ENCODE results near the gene RAB26.

The RAB26 gene

DNA sequence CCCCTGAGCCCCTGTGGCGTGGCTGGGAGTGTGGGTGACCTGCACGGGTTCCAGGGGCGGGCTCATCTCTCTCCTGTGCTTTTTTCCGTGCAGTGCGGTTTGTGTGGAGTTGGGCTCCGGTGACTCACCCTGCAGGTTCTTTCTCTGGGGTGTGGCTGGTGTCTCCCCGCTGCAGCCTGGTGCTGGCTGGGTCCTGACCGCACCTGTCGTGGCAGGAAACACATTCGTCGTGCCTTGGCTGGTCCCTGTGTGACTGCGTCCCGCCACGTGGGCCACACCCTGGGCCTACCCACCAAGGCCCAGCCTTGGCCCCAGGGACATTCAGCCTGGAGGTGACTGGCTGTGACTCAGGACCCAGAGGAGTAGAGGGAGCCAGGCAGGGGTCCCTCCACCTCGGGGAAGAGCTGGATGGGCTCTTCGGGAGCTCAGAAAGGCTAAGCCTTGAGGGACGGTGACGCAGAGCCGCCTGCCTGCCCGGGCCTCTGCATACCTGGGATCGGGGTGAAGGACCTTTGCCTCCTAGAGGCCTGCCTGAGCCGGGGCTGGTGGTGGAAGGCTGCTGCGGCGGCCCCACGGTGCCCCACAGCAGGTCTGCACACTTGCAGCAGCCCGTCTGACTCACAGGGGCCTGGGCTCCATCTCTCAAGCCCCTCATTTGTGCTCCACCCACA, 14.9 kb downstream of the RAB26 start:
- DNase-seq = peak; percentile 37

- DNase-seq = no peak
Measured at GRCh38 chr16:2165861-2166260, 17.4 kb downstream of the RAB26 start.

DNA sequence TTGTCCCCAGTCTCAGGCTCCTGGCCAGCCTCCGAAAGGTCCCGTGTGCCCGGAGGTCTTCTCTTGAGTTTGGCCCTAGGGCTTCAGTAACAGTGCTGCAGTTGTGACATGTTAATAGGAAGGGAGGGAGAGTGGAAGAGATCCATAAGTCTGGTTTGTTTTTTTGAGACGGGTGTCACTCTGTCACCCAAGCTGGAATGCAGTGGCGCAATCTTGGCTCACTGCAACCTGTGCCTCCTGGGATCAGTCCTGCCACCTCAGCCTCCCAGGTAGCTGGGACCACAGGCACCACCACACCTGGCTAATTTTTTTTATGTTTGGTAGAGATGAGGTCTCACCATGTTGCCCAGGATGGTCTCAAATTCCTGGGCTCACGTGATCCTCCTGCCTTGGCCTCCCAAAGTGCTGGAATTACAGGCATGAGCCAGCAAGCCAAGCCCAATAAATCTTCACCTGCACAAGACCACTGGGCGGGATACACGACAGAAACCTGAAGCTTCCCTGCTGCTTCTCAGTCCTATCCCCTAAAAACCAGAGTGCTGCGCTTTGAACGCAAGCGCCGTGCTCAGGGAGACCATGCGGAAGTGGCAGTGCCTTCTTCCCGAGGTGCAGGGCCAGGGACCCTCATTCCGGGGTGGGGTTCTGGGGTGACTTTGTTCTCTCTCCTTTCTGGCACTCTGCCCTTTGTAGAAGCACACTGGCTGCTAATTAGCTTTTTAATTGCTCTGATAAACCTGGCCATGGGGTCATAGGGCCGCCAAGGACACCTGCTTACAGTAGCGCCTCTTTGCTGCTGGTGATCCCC, 18.0 kb downstream of the RAB26 start:
- no peak for DNase-seq

GRCh38 chr16:2167068-2167638, 18.7 kb downstream of the RAB26 start:
- no peak for DNase-seq

DNA sequence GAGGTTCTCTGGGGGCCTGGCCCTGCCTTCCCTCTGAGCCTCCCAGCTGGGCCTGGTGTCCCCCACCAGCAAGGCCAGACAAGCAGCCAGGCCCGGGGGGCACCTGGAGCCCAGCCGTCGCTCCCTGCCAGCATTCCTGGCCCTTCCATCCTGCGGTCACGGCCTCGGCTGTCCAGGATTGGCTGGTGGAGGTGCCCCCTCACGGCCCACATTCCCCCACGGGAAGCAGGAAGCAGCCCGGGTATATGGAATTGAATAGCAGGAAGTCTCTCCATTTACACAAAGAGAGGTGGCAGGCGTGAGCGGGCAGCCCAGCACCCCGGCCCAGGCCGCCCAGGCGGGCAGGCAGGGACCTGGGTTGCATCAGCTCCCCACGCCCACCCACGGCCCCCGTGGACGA, 21.7 kb downstream of the RAB26 start:
- DNase-seq = no peak

- DNase-seq = no peak
Measured at GRCh38 chr16:2170587-2171435, 22.4 kb downstream of the RAB26 start.

- DNase-seq = no peak
Measured at GRCh38 chr16:2171601-2172178, 23.3 kb downstream of the RAB26 start.

- no peak for DNase-seq
Measured at GRCh38 chr16:2172688-2173335, 24.4 kb downstream of the RAB26 start.

GRCh38 chr16:2173366-2173765, 24.9 kb downstream of the RAB26 start:
- DNase-seq = no peak

DNA sequence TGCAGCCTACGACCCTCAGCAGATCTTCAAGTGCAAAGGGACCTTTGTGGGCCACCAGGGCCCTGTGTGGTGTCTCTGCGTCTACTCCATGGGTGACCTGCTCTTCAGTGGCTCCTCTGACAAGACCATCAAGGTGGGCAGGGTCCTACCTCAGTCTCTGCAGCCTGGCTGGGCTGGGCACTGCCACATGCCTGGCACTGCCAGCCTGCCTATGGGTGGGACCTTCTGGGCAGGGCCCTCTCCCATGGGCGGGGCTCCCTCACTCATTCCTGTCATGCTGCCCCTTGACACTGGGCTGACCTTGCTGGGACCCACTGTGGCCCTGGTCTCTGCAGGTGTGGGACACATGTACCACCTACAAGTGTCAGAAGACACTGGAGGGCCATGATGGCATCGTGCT, 25.5 kb downstream of the RAB26 start:
- DNase-seq = no peak

DNA sequence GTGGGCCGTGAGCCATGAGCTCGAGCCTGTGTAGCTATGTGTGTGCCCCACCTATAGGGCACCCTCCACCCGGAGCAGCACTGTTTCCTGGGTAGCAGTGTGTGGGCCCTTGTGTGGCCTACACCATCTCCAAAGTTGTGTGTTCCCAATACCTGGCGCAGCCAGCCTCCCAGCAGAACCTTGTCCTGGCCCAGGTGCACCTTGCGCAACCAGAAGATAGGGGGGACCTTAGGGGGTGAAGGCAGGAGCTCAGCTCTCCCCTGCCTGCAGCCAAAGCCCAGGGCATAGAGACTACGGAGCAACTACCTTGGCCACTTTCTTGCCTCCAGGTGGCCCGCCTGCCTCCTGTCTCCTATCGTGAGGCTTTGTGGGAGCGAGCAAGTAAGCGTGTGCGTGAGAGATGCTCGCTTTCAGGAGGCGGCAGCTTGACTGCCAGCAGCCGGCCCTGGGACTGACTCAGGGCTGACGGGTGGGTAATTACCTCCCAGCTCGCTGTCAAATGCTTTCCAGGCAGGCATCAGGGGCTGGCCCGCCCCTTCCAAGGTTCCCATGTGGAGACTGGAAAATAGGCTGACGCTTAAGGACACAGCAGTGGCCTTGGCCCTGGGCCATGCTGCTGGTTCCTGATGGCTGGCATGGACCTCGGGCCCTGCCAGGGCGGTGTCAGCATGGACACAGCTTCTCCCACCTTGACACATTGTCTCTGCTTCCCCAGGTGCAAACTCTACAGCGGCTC, 26.1 kb downstream of the RAB26 start:
- no peak for DNase-seq

DNA sequence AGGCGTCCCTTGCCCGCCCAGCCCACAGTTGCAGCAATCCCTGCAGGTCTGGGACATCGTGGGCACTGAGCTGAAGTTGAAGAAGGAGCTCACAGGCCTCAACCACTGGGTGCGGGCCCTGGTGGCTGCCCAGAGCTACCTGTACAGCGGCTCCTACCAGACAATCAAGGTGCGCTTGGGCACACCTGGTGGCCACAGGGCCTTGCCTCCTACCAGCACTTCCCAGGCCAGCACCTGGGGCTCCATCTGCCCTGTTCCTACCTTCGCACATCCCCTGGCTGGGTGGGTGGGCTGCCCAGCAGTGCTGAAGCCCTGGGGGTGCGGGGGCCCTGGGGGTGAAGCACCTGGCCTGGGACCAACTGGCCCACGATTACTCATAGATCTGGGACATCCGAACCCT, 27.0 kb downstream of the RAB26 start:
- DNase-seq = no peak

DNA sequence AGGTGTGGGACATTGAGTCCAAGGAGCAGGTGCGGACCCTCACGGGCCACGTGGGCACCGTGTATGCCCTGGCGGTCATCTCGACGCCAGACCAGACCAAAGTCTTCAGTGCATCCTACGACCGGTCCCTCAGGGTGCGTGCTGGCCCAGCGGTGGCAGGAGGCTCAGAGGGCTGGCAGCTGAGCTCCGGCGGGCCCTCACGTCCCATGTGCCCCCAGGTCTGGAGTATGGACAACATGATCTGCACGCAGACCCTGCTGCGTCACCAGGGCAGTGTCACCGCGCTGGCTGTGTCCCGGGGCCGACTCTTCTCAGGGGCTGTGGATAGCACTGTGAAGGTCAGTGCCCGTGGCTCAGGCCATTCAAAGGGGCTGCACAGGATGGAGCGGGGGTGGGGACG, 27.6 kb downstream of the RAB26 start:
- no peak for DNase-seq

GRCh38 chr16:2177101-2177500, 28.7 kb downstream of the RAB26 start:
- no peak for DNase-seq

DNA sequence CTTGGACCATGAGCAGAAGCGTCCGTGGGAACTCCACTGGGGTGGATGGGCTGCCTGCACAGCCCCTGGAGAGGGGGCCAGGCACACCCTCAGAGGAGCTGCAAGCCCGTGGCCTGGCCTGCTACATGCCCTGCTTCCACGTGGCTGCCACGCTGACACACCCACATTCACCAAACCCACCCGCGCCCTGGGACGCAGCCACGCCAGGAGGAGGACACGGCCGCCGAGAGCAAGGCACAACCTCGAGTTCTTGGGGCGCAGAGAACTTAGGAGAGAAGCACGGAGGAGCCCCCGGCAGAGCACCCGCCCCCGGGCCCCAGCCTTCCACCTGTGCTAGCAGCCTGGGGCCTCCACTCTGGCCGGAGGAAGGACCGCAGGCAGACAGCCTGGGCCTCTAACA, 29.1 kb downstream of the RAB26 start:
- no peak for DNase-seq

DNA sequence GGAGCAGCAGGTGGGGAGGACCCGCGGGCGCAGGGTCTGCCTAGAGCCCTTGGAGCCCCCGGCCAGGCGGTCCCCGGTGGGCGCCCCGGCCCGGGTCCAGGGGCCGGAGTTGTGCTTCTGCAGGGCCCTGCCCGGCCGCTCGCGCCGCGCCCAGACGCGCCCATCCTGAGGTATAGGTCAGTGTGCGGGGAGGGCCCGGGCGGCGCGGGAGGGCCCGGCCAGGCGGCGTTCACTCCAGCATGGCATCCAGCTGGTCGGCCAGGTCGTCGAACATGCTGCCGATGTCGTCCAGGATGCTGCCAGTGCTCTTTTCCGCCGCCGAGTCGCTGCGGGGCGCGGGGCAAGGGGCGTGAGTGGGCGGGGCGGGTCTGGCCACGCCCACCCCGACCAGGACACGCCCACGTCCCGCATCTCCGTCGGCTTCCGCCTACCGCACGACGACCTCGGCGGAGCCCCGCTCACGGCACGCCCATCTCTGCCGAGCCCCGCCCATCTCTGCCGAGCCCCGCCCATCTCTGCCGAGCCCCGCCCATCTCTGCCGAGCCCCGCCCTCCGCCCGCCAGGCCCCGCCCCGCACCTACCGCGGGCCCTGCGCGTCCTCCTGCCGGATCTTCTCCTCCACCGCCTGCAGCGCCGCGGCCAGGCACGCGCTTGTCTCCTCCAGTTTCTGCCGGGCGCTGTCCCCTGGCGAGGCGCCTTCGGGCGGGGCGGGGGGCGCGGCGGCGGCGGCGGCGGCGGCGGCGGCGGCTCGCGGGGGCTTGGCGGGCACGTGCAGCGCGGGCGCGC, 30.1 kb downstream of the RAB26 start:
- peak; percentile 51 for DNase-seq

DNA sequence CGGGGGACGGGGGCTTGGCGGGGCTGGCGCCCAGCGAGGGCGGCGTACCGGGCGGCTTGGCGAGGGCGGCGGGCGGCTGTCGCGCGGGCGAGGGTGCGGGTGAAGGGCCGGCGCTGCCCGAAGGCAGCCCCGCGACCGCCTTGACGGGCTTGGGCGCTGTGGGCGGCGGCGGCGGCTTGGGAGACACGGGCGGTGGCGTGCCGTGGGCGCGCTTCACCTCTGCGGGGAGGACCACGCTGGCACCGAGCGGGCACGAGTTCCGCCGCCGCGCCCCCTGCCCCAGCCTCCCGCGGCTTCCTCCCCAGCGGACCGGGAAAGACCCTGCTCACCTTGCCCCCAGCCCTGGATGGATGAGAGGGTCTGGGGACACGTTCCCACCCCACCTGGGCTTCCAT, 30.7 kb downstream of the RAB26 start:
- no peak for DNase-seq

DNA sequence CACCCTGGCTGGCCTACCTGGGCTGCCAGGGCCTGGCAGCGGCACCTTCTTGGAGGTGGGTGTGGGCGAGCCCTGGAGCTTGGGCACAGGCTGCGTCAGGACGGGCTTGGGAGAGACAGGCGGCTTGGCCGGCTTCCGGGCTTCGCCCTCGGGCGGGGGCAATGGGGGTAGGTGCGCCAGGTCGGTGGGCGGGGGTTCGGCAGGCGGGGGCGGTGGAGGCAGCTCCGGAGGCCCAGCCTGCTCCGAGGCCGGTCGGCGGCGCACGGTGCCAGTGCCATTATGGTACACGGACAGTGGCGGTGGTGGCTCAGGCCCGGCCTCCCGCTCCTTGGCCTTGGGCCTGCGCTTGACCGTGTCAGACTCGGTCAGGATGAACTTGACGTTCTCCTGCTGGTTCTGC, 31.2 kb downstream of the RAB26 start:
- DNase-seq = no peak

DNA sequence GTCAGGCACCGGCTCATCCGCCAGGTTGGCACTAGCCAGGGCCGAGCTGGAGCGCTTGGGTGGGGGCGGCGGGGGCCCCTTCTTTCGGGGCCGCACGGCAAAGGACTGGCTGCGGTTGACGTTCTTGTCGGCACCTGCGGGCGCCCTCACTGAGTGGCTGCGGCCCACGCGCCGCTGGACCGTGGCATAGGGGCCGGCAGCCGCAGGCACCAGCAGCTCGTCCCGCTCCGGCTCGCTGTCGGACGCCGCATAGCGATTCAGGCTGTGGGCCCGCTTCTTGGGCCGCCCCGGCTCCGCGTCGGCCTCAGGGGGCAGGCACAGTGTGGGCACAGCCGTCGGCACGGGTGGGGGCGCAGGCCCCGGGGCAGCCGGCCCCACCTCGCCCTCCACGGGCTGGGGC, 32.0 kb downstream of the RAB26 start:
- no peak for DNase-seq

GRCh38 chr16:2180962-2181923, 32.8 kb downstream of the RAB26 start:
- no peak for DNase-seq
